HG03342 (cell line): ENCODE data around the gene AMBP.

Experiments used
- ATAC-seq: cut with Tn5 transposase; IDR thresholded peaks from one replicate; pipeline ENCODE4 v1.9.1; 2021; ENCODE audit warnings: mild to moderate bottlenecking, moderate library complexity; ENCODE audit not compliant: unreplicated experiment

AMBP gene

DNA sequence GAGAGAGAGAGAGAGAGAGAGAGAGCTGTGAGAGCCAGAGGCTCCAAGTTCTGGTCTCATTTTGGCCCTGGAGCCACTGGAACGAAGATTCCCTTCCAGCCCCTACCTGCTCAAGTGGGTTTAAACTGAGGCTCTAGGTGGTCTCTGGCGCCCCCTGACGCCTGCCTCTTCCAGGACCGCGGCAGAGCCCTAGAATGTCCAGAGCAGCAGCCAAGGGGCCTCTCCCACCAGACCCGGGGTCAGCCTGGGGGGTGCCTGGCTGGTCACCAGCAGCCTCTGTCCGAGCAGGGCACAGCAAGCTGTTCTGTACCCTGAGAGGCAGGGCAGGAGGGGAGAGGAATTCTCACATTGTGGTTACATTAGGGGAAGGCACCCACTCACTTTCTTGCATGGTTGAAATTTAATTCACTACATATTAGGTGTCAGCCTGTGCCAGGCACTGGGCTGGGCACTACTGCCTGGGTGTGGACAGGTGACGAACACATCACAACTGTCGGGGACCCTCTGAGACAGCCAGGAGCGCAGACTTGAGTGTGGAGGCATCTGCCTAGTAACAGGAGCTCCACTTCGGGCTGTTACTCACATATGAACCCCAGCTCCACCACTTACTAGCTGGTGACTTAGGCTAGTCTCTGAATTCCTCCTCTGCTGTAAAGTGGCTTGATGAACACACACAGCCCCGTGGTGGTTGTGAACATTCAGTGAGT is 44.5 kb downstream of the AMBP start:
- ATAC-seq, result no peak

DNA sequence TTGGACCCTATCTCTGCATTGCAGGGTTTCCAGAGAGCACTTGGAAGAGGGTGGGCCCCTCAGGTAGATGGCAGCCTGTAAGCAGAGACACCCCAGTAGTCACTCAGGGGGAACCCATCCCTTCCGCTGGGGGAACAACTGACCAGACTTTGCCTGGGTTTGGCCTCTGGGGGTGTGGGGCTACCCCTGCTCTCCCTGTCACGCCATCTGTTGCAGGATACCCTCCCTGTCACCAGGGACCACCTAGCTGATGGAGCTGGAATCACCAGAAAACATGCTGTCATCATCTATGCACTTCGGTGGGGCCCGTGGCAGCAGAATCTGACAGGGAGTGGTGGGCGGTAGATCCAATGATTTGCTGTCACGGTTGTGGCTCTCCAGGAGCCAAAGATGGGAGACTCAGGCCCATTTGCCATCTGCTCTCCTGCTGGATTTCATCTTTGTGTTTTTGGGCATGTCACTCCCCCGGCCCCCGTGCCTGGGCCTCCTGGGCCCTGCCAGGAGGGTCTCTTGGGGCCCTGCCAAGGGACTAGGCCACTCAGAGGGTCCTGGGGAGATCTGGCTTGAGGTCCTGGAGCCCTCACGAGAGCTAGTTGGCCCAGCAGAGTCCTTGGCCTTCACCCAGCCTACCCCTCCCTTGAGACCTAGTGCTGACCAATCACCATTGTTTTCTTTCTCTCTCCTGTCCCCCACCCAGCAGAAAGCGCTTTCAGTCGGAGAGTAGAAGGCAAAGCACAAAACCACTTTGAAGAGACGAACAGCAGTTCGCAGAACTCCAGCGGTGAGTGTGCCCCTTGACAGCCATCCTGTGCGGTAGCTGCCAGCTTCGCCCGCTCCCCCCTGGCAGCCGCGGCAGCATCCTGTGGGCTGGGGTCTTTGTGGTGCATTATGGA is 45.9 kb downstream of the AMBP start:
- no peak for ATAC-seq

DNA sequence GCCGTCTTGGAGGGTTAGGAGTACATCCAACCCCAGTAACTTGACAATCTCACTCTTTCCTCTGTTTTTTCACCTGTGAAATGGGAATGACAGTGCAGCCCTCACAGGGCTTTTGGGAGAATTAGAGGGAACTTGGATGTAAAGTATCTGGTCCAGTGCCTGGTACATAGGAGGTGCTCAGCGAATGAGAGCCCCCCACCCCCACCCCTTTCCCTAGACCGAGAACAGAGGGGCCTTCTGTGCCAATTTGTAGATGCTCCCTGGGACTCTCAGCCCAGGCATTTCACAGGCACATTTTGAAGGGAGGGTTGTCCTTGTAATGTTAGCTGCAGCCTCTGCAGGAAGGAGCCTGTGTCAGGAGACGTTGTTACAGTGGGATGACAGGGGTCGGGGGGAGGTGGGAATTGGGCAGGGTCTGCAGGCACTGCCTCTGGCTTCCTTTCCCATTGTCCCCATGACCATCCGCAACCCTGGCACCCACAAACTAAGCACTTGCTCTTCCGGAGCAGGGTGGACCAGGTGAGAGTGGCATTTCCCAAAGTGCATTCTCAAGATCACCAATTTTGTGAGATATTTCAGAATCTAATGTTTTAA is 47.0 kb downstream of the AMBP start:
- no peak for ATAC-seq

DNA sequence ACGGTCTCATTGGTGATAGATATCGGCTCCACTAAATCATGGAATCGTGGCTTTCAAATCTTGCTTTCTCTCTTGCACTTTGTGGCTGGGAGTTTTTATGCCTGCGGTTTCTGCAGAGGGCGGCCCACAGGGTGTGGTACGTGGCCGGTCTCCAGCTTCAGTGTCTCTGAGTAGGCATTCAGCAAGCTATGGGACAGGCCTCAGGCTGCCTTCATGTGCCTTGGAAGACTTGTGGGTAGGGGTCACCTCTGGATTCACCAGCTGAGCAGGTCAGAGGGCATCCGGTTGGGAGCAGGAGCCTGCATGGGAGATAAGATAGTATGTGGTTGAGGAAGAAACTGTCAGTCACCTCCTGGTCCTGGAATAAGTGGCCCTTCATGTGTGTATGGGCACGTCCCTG is 47.7 kb downstream of the AMBP start:
- no peak for ATAC-seq

DNA sequence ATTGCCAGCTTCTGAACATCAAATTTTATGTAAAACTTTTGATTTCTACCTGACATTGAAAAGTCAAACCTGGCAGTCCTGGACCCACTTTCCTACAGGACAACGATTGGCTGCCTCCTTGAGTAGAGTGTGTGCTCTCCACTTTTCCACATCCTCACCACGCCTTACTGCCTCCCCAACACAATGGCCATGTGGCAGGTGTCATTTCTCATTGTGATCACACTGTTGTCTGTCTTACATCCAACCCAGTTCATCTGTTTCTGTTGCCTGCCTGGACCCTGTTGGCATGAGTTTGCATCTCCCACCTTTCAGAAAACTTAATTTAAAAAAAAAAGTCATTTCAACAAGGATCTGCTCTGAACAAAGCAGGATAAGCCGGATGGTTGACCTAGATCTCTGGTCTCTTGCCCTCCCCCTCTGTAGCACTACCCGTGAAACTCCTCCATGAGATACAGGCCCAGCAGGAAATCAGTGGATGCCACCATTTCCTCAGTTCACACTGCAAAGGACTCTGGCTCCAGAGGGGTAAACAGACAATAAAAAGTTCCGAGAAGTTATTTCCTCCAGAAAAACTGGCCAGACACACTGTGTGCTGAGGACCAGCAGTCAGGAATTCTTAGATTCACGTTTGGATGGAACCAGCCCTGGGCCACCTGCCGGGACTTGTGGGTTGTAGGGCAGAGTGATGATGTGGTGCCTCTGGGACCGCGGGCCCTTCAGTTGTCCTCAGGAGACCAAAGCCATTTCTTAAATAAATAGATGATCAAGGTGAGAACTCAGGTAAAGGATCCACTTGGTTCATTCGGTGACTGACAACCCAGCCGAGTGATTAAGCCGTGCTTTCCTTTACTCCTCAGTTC is 48.6 kb downstream of the AMBP start:
- no peak for ATAC-seq

DNA sequence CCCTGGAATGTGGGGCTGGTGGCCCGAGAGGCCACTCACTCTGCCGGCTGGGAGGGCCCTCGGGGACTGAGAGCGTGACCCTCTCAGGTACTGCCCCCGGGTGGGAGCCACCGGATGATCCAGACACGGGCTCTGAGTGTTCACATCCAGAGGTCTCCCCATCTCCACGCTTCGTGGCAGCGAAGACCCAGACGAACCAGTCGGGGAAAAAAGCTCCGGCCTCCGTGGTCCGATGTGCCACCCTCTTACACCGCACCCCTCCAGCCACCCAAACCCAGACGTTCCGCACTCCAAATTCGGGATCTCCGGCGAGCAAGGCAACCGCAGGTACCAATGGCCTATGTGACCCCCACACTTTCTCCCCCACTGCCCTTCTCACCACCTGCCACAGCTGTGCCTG is 49.5 kb downstream of the AMBP start:
- ATAC-seq, result no peak

DNA sequence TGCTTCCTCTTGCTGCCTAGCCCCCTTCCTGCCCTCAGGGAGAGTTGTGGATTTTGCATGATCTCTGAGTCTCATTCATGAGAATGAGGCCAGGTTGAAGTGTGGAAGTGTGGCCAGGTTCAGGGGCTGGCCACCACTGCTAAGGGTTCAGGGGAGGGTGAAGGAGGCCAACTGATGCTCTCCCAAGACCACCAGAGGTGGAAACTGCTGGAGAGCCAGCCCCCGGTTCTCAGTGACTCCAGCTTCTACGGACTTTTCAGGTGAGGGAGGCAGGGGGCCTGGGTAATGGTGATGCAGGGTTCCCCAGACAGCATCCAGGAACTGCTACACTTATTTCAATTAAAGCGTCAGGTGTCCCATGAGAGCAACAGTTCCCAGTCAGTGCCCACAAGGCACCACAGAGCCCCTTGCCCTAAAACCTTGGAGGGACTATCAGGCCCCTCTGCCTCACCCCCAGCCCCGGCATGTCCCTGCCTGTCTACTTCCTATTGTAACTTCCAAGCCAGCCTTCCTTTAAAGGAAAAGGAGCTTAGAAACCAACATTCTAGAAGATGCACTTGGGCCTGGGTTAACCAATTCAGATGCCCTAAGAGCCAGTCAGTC is 50.1 kb downstream of the AMBP start:
- ATAC-seq, result no peak

DNA sequence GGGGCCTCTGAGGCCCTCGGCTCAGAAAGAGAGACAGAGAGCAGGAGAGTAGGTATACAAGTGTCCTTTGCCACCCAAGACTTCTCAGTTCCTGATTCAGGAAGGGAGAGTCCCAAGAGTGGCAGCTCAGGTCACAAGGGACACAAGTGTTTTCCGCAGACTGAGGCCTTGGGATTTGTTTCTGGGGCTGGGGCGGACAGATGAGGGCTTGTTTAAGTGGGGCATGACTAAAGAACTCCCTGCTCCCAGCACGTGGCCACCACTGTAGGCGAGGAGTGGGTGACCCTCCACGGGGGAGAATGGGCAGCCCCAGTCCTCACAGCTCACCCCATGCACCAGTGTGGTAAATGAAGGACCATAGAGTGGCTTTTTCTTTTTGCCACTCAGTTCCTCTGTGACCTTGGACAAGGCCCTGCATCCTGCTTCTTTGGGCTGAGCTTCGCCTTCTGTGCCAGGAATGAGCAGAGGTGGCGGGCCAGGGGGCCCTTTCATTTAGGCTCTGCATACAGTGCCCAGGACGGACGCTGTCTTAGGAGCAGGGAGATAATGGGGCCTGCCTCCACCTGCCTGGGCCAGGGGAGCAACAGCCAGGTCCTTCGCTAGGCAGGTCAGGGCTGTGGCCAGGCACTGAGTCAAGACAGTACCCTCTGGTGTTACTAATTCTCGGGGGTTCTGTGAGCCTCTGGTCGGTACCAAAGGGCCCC is 50.8 kb downstream of the AMBP start:
- no peak for ATAC-seq

DNA sequence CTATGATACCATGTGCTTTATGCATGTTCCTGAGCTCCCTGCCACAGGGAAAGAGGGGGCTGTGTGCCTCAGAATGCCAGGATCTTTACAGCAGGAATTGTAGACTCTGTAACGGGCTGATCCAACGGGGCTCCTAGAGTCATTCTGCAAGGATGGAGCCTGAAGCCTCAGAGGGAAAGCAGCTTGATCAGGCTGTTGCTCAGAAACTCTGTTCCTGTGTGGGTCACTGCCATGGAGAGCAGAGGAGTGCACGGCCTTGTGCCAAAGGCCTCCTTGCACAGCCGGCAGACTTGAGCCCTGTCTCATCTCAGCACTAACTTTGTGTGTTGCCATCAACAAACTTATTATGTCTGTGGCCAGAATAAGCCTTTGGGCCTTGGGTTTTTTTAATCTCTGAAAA is 51.8 kb downstream of the AMBP start:
- ATAC-seq, result no peak

DNA sequence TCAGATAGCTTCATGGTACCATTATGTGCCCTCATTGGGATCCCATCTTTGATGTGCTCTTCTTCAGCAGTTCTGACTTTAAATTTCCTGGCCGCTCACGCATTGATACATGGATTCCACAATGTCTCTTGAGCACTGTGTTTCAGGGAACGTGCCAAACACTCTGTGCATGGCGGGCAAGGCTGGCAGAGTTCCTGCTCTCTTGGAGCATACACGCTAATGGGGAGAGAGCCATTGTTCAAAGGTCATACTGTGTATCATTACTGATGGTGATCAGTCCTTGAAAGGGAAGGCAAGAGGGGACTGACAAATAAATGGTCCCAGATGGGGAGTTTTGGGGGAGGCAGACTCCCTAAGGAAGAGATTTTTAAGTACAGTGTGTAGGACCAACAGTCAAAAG is 52.3 kb downstream of the AMBP start:
- ATAC-seq, result no peak

DNA sequence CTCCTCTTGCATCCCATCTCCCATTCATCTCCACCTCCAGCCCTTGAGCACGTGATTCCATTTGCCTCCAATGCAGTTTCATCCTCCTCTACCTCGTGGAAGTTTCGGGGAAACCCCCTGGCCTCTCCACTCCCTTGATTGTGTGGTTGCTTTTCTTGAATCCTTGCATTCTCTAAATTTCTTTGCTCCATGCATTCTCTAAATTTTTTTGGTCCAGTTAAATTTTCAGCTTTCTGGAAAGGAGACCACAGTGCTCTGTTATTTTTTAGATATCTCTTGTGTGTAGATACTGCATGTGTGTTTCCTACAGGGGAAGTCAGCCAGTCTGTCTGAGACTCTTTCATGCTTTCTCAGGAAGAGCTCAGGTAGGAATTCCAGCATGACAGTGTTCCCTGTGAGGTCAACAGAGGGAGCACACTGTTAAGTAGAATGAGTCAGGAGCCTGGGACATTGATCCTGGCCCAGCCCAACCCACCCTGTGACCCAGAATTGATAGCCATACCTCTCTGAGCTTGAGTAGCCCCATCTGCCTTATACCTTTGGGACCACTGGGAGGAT is 52.8 kb downstream of the AMBP start:
- no peak for ATAC-seq

DNA sequence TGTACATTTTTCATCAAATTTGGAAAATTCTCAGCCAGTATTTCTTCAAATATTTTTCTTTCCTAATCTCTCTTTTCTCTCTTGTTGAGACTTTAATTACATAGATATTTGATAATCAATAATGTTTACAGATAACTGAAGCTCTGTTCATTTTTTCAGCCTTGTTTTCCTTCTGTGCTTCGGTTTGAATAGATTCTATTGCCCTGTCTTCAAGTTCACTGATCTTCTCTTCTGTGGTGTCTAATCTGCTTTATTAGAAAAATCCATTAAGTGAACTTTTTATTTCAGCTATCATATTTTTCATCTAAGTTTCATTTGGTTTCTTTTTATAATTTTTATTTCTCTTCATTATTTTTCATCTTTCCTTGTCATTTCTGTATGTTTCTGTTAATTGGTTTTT is 54.1 kb downstream of the AMBP start:
- ATAC-seq, result no peak

DNA sequence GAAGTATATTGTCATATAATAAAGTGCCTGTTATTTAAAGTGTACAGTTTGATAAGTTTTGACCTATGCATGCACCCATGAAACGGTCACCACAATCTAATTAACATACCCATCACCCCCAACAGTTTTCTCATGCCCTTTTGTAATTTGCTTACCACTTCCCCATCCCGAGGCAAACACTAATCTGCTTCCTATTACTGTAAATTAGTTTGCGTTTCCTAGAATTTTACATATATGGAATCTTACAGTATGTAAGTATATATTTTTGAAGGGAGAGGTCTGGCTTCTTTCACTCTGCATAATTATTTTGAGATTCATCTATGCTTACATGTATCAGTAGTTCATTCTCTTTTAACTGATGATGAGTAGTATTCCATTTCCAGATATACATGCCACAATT is 56.5 kb downstream of the AMBP start:
- ATAC-seq, result no peak

DNA sequence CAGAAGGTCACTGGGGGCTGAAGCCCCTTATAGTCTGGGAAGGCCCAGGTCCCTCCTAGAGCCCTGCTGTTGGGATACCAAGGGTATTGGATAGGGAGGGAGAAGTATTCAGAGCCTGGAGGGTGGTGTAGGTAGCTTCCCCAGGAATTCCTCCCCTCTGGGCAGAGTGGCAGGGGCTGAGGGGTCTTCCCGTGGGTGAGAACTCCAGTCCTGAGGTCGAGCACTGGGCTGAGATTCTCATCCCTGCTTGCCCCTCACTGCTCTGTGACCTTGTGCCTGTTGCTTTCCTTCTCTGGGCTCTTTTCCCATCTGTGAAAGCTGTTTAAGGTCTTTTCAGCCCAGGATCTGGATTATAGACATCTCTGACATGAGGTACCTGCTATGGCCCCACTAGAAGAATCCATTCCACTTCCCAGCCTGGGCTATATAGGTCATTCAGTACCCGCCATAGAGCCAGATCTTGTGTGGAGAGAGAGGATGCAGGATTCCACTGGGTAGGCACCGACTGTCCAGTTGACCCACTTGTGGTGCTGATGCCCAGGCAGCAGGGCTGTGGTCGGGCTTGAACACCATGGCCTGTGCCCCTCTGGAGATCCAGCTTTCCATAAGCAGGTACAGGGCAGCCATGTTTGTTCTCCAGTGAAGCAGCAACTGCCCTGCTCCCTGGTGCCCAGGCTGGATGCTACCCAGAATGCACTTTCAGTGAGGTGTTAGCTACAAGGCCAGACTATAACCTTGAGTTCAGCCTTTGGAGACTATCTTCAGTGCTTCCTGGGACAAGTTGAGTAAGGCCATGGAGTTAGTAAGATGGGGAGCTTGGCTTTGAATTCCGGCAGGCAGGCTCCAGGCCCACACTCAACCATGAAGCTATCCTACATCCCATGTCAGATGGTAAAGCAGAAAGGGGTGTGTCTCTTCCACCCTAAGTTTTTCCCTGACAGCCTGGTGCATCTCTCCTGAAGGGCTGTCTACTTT is 60.1 kb downstream of the AMBP start:
- ATAC-seq, result no peak

DNA sequence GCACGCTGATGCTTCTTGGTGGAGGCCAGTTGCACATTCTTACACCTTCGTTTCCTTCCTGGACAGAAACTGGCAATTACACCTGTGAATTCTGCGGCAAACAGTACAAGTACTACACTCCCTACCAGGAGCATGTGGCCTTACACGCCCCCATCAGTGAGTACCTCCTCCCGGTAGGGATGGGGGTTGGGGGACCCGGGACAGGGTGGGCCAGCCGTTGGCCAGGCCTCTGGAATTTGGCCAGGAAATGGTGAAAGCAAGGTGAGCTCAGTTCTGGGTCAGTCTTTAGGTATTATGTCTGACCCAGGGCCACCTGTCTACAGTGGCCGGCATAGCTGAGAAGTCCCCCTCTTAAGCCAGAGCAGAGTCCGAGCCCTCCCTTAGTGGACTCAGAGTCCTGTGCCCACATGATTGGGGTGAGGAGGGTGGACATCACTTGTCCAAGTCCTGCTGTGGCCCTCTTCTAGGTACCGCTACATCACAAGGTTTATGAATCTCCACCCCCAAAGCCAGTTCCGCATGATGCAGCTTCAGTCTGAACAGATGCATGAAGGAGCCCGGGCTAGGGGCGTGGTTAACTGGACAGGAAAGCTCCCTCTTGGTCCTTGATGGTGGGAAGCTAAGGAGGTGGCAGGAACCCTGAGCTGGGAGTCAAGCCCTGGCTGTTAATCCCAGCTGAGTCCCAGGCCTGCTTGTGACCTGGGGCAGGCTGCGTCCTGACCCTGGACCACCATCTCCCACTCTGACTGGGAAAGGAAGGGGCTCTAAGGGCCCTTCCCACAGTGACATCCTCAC is 61.3 kb downstream of the AMBP start:
- no peak for ATAC-seq

DNA sequence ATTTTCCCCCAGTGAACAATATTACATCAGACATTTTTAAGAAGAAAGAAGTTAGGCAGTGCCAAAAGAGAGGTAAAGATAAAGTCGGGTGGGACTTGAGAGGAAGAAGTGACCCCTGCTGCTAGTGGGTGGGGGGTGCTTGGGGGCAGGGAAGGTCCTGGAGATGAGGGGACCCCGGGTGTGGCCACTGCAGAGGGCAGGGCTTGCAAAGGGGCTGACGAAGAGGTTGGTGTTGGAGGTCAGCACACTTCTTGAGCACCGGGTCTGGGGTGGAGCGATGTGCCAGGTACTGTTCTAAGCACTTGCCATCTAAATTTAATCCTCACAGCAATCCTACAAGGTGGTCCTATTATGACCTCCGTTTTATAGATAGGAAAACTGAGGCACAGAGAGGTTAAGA is 62.0 kb downstream of the AMBP start:
- ATAC-seq, result no peak

DNA sequence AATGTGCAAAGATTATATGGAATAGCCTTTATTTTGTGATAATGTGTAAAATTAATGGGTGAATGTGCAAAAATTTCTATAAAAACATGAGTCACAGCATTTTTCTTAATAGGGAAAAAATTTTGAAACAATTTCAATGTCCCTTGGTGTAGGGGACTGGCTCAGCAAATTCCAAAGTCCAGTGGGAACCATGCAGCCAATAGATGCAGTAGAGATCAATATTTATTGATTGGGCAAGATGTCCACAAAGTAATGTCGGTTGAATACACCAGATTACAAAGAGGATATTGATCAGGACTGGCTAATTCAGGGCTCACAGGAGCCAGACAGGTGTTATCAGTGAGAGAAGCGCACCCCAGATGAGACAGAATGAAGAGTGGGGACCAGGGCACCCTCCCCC is 62.5 kb downstream of the AMBP start:
- ATAC-seq, result no peak

DNA sequence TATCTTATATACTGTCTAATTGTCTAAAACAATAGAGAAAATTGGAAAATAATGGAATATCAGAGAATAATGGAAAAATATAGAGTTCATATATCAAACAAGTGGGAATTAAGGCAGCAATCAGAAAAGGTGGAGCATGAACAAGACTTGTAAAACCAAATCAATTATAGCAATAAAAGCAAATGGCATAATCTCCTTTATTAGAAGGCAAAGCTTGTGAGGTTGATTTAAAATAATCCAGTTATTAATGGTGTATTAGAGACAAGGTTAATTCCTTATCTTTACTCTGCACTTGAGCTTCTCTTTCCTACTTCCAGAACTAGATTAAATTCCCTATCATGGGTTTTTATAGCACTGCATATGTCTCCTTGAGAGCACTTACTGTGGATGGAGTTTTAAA is 64.1 kb downstream of the AMBP start:
- no peak for ATAC-seq
